Activated B cell treated with CpG ODN at 0.5 μM for 24 hours (primary cell): ENCODE results near the gene TMEM108. TPM values are rescaled to one million over a fixed set of nuclear protein-coding genes. Genes with fewer than 3 reads are reported as not detected.

Source experiments
- ATAC-seq: fragments of 200-7000 bp; cut with Tn5 transposase; one replicate; pipeline ENCODE4 v1.10.0; 2021; ENCODE audit warnings: low read depth, mild to moderate bottlenecking, moderate library complexity
- CTCF ChIA-PET: fragments of 350-600 bp; sonication (Branson Sonifier 250); formaldehyde crosslinking; loops from one replicate; lab custom pipeline; 2021; ENCODE audit warnings: antibody characterized with exemption; lab: Charles Lee
- POLR2A ChIA-PET: fragments of 350-600 bp; sonication (Branson Sonifier 250); formaldehyde crosslinking; loops from one replicate; lab custom pipeline; 2021; ENCODE audit warnings: antibody characterized with exemption; lab: Charles Lee
- DNase-seq: peaks from one replicate; pipeline ENCODE4 v3.0.0; 2022
- H3K27ac Mint-ChIP-seq: one replicate; pipeline ENCODE4 v1.8.0; 2020; ENCODE audit warnings: mixed read lengths
- H3K27me3 Mint-ChIP-seq: one replicate; pipeline ENCODE4 v1.8.0; 2021; ENCODE audit warnings: mixed read lengths
- H3K36me3 Mint-ChIP-seq: one replicate; pipeline ENCODE4 v1.8.0; 2021; ENCODE audit warnings: low read depth, mixed read lengths
- H3K4me1 Mint-ChIP-seq: one replicate; pipeline ENCODE4 v1.8.0; 2021; ENCODE audit warnings: mixed read lengths
- H3K4me3 Mint-ChIP-seq: one replicate; pipeline ENCODE4 v1.8.0; 2020; ENCODE audit warnings: mild to moderate bottlenecking, mixed read lengths
- H3K9me3 Mint-ChIP-seq: one replicate; pipeline ENCODE4 v1.8.0; 2020; ENCODE audit warnings: mixed read lengths
- intact Hi-C: fragments of 100-400 bp; cut with micrococcal nuclease; formaldehyde crosslinking; loops from one replicate; pipeline ENCODE4 v1.15.1; 2024
- total RNA-seq: library from RNA; stranded (reverse); gene quantifications from 2 replicates; pipeline ENCODE4 v1.2.3, GENCODE V29; 2022
- TF ChIP-seq, protein P1 (sequence below): fragments of 200-600 bp; IDR thresholded peaks from one replicate; pipeline ENCODE4 v1.8.0; 2022; ENCODE audit warnings: antibody characterized with exemption, mild to moderate bottlenecking

TMEM108 gene
- total RNA-seq, 1 donor from 2014 or later: not detected

DNA sequence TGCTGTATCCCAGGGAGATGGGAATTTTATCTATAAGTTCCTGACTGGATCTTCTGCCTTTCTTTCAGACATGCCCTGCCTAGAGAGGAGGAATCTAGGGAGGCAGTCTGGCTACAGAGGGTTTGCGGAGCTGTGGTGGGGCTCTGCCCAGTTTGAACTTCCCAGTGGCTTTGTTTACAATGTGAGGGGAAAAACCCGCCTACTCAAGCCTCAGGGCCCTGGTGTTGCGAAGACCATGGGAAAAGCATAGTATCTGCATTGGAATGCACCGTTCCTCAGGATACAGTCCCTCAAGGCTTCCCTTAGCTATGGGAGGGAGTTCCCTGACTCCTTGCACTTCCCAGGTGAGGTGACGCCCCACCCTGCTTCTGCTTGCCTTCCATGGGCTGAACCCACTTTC lies 168.7 kb downstream of the TMEM108 start:
- POLR2A ChIA-PET: no interaction called here
- TF ChIP-seq, protein P1, sequence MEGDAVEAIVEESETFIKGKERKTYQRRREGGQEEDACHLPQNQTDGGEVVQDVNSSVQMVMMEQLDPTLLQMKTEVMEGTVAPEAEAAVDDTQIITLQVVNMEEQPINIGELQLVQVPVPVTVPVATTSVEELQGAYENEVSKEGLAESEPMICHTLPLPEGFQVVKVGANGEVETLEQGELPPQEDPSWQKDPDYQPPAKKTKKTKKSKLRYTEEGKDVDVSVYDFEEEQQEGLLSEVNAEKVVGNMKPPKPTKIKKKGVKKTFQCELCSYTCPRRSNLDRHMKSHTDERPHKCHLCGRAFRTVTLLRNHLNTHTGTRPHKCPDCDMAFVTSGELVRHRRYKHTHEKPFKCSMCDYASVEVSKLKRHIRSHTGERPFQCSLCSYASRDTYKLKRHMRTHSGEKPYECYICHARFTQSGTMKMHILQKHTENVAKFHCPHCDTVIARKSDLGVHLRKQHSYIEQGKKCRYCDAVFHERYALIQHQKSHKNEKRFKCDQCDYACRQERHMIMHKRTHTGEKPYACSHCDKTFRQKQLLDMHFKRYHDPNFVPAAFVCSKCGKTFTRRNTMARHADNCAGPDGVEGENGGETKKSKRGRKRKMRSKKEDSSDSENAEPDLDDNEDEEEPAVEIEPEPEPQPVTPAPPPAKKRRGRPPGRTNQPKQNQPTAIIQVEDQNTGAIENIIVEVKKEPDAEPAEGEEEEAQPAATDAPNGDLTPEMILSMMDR: no peak
- DNase-seq (no peak), ATAC-seq (no peak)
- no peak overlapping the region for H3K27ac Mint-ChIP-seq
- peaks cover 10% of the 10 kb centered on the region for H3K27me3 Mint-ChIP-seq
- intact Hi-C loops: no loop called here
- CTCF ChIA-PET: no interaction called here
- no peak overlapping the region for H3K4me3 Mint-ChIP-seq
- peaks cover 21% of the 10 kb centered on the region for H3K4me1 Mint-ChIP-seq
- no peaks in the 10 kb centered on the region for H3K36me3 Mint-ChIP-seq
- no peaks in the 10 kb centered on the region for H3K9me3 Mint-ChIP-seq

DNA sequence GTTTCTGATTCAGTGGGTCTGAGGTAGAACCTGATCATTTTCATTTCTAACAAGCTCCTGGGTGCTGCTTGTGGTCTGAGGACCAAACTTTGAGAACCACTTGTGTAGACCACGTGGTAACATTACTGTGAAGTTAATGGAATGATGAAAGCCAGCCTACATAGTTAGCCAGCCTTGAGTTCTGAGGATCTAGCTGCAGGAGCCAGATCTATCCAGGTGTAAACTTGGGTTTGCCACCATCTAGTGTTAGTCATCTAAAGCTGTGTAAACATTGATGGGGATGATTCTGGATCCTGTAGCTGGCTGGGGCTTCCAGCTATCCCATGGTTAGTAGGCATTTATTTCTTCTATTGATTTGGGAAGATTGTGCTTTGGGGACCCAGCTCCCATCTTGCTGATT lies 170.0 kb downstream of the TMEM108 start:
- Mint-ChIP-seq H3K4me3 (no peak overlapping the region), H3K36me3 (no peaks in the 10 kb centered on the region), H3K9me3 (no peaks in the 10 kb centered on the region), H3K4me1 (peaks cover 29% of the 10 kb centered on the region), H3K27me3 (peaks cover 10% of the 10 kb centered on the region), H3K27ac (no peak overlapping the region)
- TF ChIP-seq, protein P1: no peak
- ATAC-seq: no peak
- POLR2A ChIA-PET: no interaction called here
- CTCF ChIA-PET: no interaction called here
- no peak for DNase-seq
- intact Hi-C loops: no loop called here

DNA sequence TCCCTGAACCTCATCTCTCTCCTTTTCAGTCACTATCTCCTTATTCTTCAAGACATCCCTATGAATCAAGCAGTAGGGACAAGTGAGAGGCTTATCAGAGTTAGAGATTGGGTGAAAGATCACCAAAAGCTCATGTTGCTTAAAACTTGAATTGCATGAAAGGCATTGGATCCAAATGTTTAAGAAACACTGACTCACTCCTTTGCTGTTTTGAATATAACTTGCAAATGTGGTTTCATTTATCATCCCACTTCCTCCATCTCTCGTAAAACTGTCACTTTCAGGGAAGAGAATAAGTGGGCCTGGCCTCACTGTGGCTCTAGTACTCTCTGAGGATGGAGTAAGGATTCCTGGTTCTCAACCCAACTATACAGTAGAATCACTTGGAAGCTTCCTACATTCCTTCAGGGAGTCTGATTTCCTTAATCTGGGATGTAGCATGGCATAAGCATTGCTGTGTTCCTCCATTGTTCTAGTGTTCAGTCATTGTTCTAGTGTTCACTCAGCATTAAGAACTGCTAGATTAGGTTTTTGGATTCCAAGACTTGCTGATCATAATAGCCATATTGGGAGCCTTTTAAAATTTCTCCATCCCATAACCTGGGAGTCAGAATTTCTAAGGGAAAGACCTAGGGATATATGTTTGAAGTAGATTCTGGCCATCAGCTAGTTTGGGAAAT lies 171.8 kb downstream of the TMEM108 start:
- intact Hi-C loops: no loop called here
- ChIA-PET POLR2A (no interaction called here), CTCF (no interaction called here)
- Mint-ChIP-seq H3K4me1 (peaks cover 29% of the 10 kb centered on the region), H3K27me3 (peaks cover 5% of the 10 kb centered on the region), H3K36me3 (no peaks in the 10 kb centered on the region), H3K9me3 (no peaks in the 10 kb centered on the region), H3K27ac (no peak overlapping the region), H3K4me3 (no peak overlapping the region)
- TF ChIP-seq, protein P1: no peak
- DNase-seq: no peak
- ATAC-seq: no peak

DNA sequence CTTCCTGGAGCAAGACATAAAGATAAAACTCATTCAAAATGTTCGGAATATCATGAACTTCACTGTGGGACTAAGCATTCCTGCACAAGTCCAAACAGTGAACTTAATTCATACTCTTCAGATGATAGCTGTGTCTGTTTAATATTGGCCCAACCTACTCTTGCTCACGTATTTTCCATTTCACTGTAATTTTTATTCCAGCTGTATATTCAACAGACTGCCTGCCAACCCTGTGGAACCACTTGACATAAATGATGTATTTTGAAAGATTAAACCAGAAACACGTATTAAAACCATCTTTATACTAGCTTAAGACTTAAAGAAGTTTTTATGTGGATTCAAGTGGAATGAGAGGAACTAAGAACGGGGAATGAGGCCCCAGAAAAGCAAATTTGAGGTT lies 172.5 kb downstream of the TMEM108 start:
- TF ChIP-seq, protein P1: no peak
- ChIA-PET CTCF (no interaction called here), POLR2A (no interaction called here)
- H3K27ac Mint-ChIP-seq: no peak overlapping the region
- peaks cover 29% of the 10 kb centered on the region for H3K4me1 Mint-ChIP-seq
- ATAC-seq (no peak), DNase-seq (no peak)
- peaks cover under 1% of the 10 kb centered on the region for H3K27me3 Mint-ChIP-seq
- H3K9me3 Mint-ChIP-seq: no peaks in the 10 kb centered on the region
- H3K4me3 Mint-ChIP-seq: no peak overlapping the region
- H3K36me3 Mint-ChIP-seq: no peaks in the 10 kb centered on the region
- intact Hi-C loops: no loop called here

DNA sequence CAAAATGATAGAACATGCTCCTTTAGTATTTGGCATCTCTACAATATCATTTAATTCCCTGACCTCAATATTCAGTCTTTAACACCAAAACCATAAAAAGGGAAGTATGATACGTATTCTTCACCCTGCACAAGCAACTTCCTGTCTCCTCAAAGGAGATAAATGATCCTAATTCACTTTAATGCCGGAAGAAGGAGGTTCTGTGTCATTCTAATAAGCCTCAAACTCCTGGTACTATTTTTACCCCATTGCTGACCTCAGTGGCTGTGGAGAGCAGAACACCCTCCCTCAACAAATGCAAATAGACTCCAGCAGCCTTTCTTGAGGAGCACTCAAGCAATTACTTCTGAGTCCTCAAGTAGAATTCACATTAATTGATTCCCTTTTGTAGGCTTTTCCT lies 173.3 kb downstream of the TMEM108 start:
- no peak for DNase-seq
- no peaks in the 10 kb centered on the region for H3K9me3 Mint-ChIP-seq
- H3K4me3 Mint-ChIP-seq: peak overlapping the region; percentile 24
- no peaks in the 10 kb centered on the region for H3K36me3 Mint-ChIP-seq
- ChIA-PET POLR2A (no interaction called here), CTCF (no interaction called here)
- H3K27ac Mint-ChIP-seq: no peak overlapping the region
- peaks cover 29% of the 10 kb centered on the region for H3K4me1 Mint-ChIP-seq
- no peaks in the 10 kb centered on the region for H3K27me3 Mint-ChIP-seq
- ATAC-seq: peak; percentile 86
- TF ChIP-seq, protein P1: no peak
- intact Hi-C loops: no loop called here
